SK-N-SH (cell line): Measurements from ENCODE around the gene TMEM245. TPM values are rescaled to one million over a fixed set of nuclear protein-coding genes. Genes with fewer than 3 reads are reported as not detected.

Source experiments
- CTCF ChIA-PET: fragments of 300-600, 350-600 bp; formaldehyde crosslinking; extraction: SDS; loops from one replicate; lab custom pipeline; 2021; lab: Yijun Ruan, JAX
- POLR2A ChIA-PET: fragments of 350-600 bp; sonication (Branson Sonifier 250); formaldehyde crosslinking; extraction: SDS; loops from one replicate; lab custom pipeline; 2020; ENCODE audit warnings: antibody characterized with exemption, inconsistent platforms; lab: Yijun Ruan, JAX
- DNase-seq: peaks from one replicate; pipeline ENCODE4 v3.0.0; 2012
- H2AFZ ChIP-seq: fragments of 200-600 bp; sonication (generic); 2 replicates; pipeline ENCODE4 v1.8.1; 2016; ENCODE audit warnings: antibody characterized with exemption, mild to moderate bottlenecking, low read depth
- H3F3A ChIP-seq: fragments of 200-600 bp; sonication (generic); replicated peaks from 2 replicates; pipeline ENCODE3; 2016; ENCODE audit warnings: antibody characterized with exemption, mild to moderate bottlenecking; ENCODE audit not compliant: insufficient read depth
- H3K27ac ChIP-seq, 2 experiments: fragments of 200-500 bp in 1 of 2; fragments of 200-600 bp in 1 of 2; sonication (Bioruptor generic) in 1 of 2; sonication (generic), shearing (Covaris generic) in 1 of 2; 2 replicates each; pipeline versions ENCODE4 v1.5.1 to v1.6.1; 2014 to 2016; ENCODE audit warnings: low read depth in 2 of 2, inconsistent platforms in 1 of 2, low read length in 1 of 2, mild to moderate bottlenecking in 1 of 2, mixed read lengths in 1 of 2
- H3K27me3 ChIP-seq: fragments of 200-600 bp; sonication (generic), shearing (Covaris generic); 2 replicates; pipeline ENCODE4 v1.6.1; 2016; ENCODE audit warnings: mixed run types; ENCODE audit not compliant: insufficient read depth
- H3K36me3 ChIP-seq, 2 experiments: fragments of 200-500 bp in 1 of 2; fragments of 200-600 bp in 1 of 2; sonication (Bioruptor generic) in 1 of 2; sonication (generic) in 1 of 2; replicated peaks in 1 of 2; 2 replicates each; pipeline versions ENCODE3 to v1.5.1; 2014 to 2016; ENCODE audit warnings: low read length in 1 of 2, mild to moderate bottlenecking in 1 of 2; ENCODE audit not compliant: insufficient read depth in 2 of 2, control insufficient read depth in 1 of 2
- H3K4me1 ChIP-seq, 2 experiments: fragments of 200-500 bp in 1 of 2; fragments of 200-600 bp in 1 of 2; sonication (Bioruptor generic) in 1 of 2; sonication (generic), shearing (Covaris generic) in 1 of 2; 2 replicates each; pipeline versions ENCODE4 v1.5.1 to v1.6.1; 2014 to 2016; ENCODE audit warnings: low read depth in 1 of 2, low read length in 1 of 2, mixed run types in 1 of 2; ENCODE audit not compliant: insufficient read depth in 2 of 2, control insufficient read depth in 1 of 2
- H3K4me2 ChIP-seq: fragments of 200-600 bp; sonication (generic), shearing (Covaris generic); 2 replicates; pipeline ENCODE4 v1.6.1; 2017; ENCODE audit warnings: mixed run types
- H3K4me3 ChIP-seq, 2 experiments: fragments of 200-500 bp in 1 of 2; fragments of 200-600 bp in 1 of 2; sonication (Bioruptor generic) in 1 of 2; sonication (generic), shearing (Covaris generic) in 1 of 2; 2 replicates each; pipeline versions ENCODE4 v1.5.1 to v1.8.1; 2014 to 2016; ENCODE audit warnings: low read depth in 2 of 2, inconsistent platforms in 1 of 2, low read length in 1 of 2, mild to moderate bottlenecking in 1 of 2, mixed read lengths in 1 of 2, moderate library complexity in 1 of 2
- H3K79me2 ChIP-seq: fragments of 200-600 bp; sonication (generic); 2 replicates; pipeline ENCODE4 v1.8.1; 2017; ENCODE audit warnings: mild to moderate bottlenecking; ENCODE audit not compliant: insufficient read depth
- H3K9ac ChIP-seq: fragments of 200-600 bp; sonication (generic); 2 replicates; pipeline ENCODE4 v1.6.1; 2017; ENCODE audit warnings: mixed run types
- H3K9me2 ChIP-seq: fragments of 200-600 bp; sonication (generic); 2 replicates; pipeline ENCODE4 v1.6.1; 2017; ENCODE audit warnings: mixed run types
- H3K9me3 ChIP-seq: fragments of 200-600 bp; sonication (generic); 2 replicates; pipeline ENCODE4 v1.6.1; 2017; ENCODE audit warnings: mixed run types, mild to moderate bottlenecking, moderate library complexity
- H4K20me1 ChIP-seq: fragments of 200-600 bp; sonication (generic); 2 replicates; pipeline ENCODE4 v1.6.1; 2017; ENCODE audit warnings: mild to moderate bottlenecking, mixed run types; ENCODE audit not compliant: insufficient read depth
- CTCF ChIP-seq: fragments of 200-600 bp; sonication (generic); IDR thresholded peaks from 2 replicates; pipeline ENCODE4 v1.6.1; 2017; ENCODE audit warnings: antibody characterized with exemption, mild to moderate bottlenecking, moderate library complexity
- EP300 ChIP-seq, 2 experiments: IDR thresholded peaks; 2 replicates each; pipeline versions ENCODE4 v1.4.0 to v1.6.1; 2012; ENCODE audit warnings: borderline replicate concordance in 1 of 2, low read depth in 1 of 2, low read length in 1 of 2
- FOXM1 ChIP-seq: IDR thresholded peaks from 2 replicates; pipeline ENCODE4 v1.4.0; 2012; ENCODE audit warnings: low read depth, mild to moderate bottlenecking
- IRF3 ChIP-seq: fragments of 150-350 bp; IDR thresholded peaks from 2 replicates; pipeline ENCODE4 v1.6.1; 2016; ENCODE audit warnings: mild to moderate bottlenecking, low read depth, low read length
- JUND ChIP-seq: IDR thresholded peaks from 2 replicates; pipeline ENCODE4 v1.4.0; 2012
- MEF2A ChIP-seq: IDR thresholded peaks from 2 replicates; pipeline ENCODE4 v1.4.0; 2012; ENCODE audit warnings: low read depth, borderline replicate concordance
- PBX3 ChIP-seq: IDR thresholded peaks from 2 replicates; pipeline ENCODE4; 2012
- POLR2AphosphoS5 ChIP-seq: IDR thresholded peaks from 2 replicates; pipeline ENCODE4 v1.6.1; 2012; ENCODE audit warnings: low read depth, low read length
- RAD21 ChIP-seq: IDR thresholded peaks from 2 replicates; pipeline ENCODE4 v1.6.1; 2012; ENCODE audit warnings: mild to moderate bottlenecking, low read length
- SIN3A ChIP-seq: IDR thresholded peaks from 2 replicates; pipeline ENCODE4 v1.6.1; 2012; ENCODE audit warnings: low read depth, mild to moderate bottlenecking, low read length, moderate library complexity, borderline replicate concordance
- SMC3 ChIP-seq: IDR thresholded peaks from 2 replicates; pipeline ENCODE4 v1.6.1; 2012; ENCODE audit warnings: low read depth, low read length, improper control_type of control experiment
- WGBS: methylation state at CpG from one replicate; pipeline ENCODE4 v1.1.6; 2017; ENCODE audit warnings: low lambda C conversion rate; 5-methylcytosine and 5-hydroxymethylcytosine counted together
- polyA plus RNA-seq, 3 experiments: library from polyadenylated mRNA; depleted of rRNA; stranded (reverse); fragments of >200 nt; gene quantifications; 2 replicates each; pipeline ENCODE4 v1.2.3, GENCODE V29; 2012
- TF ChIP-seq, protein P1 (sequence below): IDR thresholded peaks from 2 replicates; pipeline ENCODE4 v1.4.0; 2012; ENCODE audit warnings: low read depth

Gene TMEM245
- polyA plus RNA-seq, 1 of the 3 experiments (the other 2 are of a cell fraction), result 17.5 TPM

DNA sequence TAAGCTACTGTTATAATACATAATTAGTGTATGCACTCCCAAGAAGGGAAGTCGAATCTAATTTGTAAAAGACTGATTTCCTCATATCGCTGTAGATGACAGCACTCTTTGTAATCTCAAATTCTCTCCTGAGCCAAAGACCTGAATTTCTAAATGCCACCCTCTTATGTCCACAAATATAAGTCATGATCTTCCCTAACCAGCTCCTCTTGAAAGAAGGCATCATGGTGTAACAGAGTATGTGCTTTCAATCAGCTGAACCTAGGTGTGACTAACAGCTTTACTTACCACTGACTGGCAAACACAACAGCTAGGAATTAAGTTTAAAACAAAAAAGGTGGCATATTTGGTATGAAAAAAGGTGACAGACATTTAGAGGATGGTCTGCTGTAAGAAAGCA lies 72.5 kb downstream of the TMEM245 start:
- no peak for TF ChIP-seq POLR2AphosphoS5
- no peak for TF ChIP-seq SMC3
- TF ChIP-seq PBX3, result no peak
- TF ChIP-seq, protein P1, sequence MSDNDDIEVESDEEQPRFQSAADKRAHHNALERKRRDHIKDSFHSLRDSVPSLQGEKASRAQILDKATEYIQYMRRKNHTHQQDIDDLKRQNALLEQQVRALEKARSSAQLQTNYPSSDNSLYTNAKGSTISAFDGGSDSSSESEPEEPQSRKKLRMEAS, result no peak
- TF ChIP-seq EP300 (IDR thresholded peaks at IDR 0.05; ENCODE audit: borderline replicate concordance in 1 of 2, low read depth in 1 of 2, low read length in 1 of 2), result no peak
- no peak for TF ChIP-seq SIN3A
- TF ChIP-seq CTCF, result no peak
- no peak for TF ChIP-seq IRF3
- CTCF ChIA-PET, result interaction anchor here (0.9 to 1.2 kb wide), 3 partner anchors 13 to 22 kb away, joined by 3 read pairs; no protein-coding TSS in a partner anchor
- 93% methylated on average over 2 of the region's 2 CpGs for WGBS
- Histone ChIP-seq H3K9ac (no peak overlapping the region), H3K79me2 (peaks cover 10% of the 10 kb centered on the region; the same call in 1 of the 2 replicates), H3K9me2 (no peaks in the 10 kb centered on the region), H3K36me3 (peaks cover 64 to 75% of the 10 kb centered on the region in 2 experiments), H3K9me3 (no peaks in the 10 kb centered on the region), H4K20me1 (no peaks in the 10 kb centered on the region), H3K4me3 (no peak overlapping the region), H2AFZ (no peak overlapping the region), H3K27ac (peak overlapping the region in 1 of 2 experiments; percentile 54; a peak in 2 of 4 replicates), H3K27me3 (no peaks in the 10 kb centered on the region), H3K4me1 (peaks cover 0 to 21% of the 10 kb centered on the region in 2 experiments; a peak in 2 of 4 replicates), H3K4me2 (no peak overlapping the region), H3F3A (peaks cover 21% of the 10 kb centered on the region)
- POLR2A ChIA-PET, result no interaction called here
- DNase-seq, result no peak

GRCh38 chr9:109046346-109046745 lies 73.4 kb downstream of the TMEM245 start:
- Histone ChIP-seq H3K27ac (peak overlapping the region in 1 of 2 experiments; percentile 54; a peak in 2 of 4 replicates), H3F3A (peaks cover 21% of the 10 kb centered on the region), H3K9me2 (no peaks in the 10 kb centered on the region), H2AFZ (no peak overlapping the region), H3K9ac (0 out of 2 replicates have a peak overlapping the region, but pooled peaks have one; percentile 1), H3K4me1 (peaks cover 0 to 21% of the 10 kb centered on the region in 2 experiments; a peak in 2 of 4 replicates), H3K36me3 (peaks cover 64 to 76% of the 10 kb centered on the region in 2 experiments), H3K9me3 (no peaks in the 10 kb centered on the region), H4K20me1 (no peaks in the 10 kb centered on the region), H3K4me2 (peak overlapping the region; percentile 25; the same call in 1 of the 2 replicates), H3K79me2 (peaks cover 10% of the 10 kb centered on the region; the same call in 1 of the 2 replicates), H3K4me3 (no peak overlapping the region), H3K27me3 (no peaks in the 10 kb centered on the region)
- WGBS, result 73% methylated on average over 1 of the region's 1 CpG
- TF ChIP-seq RAD21 (no peak), FOXM1 (no peak), MEF2A (no peak), JUND (0 out of 2 replicates have a peak, but pooled peaks have one; percentile 5)
- no peak for DNase-seq
- CTCF ChIA-PET, result interaction anchor here (0.9 to 1.2 kb wide), 2 partner anchors 14 to 23 kb away, joined by 3 read pairs; no protein-coding TSS in a partner anchor
- POLR2A ChIA-PET, result no interaction called here
